Hepatic stellate cell (primary cell): ENCODE data around the gene AP3M1.
"Not testable (repeated sequence)": the region's sequence is repeated elsewhere in the genome, so short reads cannot be mapped to it uniquely, and the experiment has no call there.

ENCODE experiments used
- DNase-seq: peaks from one replicate; pipeline ENCODE4 v3.0.0; 2011; ENCODE audit warnings: low spot score

AP3M1 gene

DNA sequence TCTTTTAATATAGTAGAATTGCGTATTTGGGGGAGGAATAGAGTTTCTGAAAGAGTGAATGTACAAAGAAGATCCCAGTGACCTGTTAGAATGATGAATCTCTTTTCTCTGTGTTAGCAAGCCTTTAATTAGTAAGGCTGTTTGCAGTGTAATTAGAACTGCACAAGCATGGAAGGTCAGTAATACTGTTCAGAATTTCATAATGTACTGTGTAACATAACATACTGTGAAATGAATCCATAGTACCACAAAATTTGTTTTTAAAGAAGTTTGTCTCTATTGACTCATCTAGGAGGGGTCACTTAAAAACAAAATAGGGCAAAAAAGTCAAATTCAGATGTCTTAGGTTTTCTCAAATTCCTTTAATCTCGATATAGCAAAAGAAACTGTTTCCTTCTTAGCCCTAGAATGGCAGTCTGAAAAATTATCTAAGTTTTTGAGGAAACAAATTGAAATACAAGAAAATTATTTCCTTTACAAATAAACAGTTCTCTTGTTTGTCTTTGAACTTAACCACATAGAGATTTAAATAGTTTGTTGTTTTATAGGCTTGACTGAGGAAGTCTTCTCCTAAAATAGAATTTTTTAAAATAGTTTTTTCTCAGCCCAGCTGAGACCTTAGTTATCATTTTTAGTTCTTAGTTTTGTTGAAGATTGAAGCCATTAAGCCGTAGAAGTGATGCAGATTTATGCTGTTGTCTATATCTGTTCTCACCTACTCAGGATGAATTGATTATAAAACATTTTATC lies 12.9 kb upstream of the AP3M1 start:
- DNase-seq = no peak

DNA sequence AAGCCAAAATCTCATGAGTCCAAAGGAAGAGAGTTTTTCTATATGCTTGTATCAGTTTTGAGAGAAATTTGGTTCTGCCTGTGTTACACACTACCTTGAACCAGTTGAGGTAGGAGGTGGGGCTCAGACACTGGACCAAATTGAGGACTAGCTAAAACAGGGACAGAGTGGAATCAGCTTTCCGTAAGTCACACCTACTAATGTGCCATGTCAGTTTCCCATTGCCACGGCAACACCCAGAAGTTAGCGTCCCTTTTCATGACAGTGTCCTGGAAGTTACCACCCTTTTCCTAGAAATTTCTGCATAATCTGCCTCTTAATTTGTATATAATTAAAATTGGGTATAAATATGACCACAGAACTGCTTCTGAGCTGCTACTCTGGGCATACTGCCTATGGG lies 9.4 kb upstream of the AP3M1 start:
- no peak for DNase-seq

DNA sequence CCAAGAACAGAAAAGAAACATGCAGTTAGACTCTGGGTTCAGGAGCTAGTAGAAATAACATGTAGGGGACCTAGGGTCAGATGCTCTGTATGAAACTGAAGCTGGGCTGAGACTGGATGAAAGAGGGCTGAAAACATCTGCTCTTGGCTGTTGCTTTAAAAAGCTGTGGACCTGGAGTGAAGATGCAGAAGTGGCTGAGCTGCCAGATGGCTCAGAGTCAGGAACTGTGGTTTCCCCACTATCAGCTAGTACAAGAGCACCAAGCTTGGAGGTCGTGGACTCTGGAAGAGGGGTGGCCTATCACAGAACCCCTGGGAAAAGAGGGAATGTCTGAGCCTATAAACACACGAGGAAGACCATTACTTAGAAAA lies 6.3 kb upstream of the AP3M1 start:
- no peak for DNase-seq

DNA sequence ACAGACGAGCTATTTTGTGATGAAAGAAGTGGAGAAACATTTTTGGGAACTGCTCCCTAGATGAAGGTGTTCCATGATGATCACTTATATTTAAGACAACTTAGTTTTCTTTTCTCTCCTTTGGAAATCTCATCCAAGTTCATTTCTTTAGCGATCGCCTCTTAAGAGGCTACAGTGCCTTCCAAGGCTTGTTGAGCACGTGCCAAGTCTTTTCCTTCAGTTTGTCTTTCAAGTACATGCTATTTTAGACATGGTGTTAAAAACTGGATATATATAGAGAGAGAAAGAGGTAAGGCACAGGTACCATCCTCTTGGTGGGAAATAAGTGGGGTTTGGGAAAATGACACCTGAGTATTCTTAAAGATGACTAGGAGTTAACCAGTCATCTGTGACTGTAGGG lies 3.0 kb upstream of the AP3M1 start:
- no peak for DNase-seq

DNA sequence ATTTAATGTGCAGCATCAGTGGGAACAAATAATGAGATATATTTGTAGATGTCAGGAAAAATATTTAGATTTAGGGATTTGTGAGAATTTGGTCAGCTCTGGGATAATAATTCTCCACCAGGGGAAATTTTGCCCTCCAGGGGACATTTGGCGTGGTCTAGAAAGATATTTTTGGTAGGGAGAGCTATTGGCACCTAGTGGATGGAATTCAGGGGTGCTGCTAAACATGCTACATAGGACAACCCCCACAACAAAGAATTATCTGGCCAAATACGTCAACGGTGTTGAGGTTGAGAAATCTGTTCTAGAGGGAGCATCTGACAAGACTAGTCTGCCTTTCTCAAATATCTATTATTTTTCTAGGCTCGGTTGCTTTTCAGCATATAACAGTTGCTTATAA lies 2.5 kb upstream of the AP3M1 start:
- DNase-seq = peak; percentile 54

DNA sequence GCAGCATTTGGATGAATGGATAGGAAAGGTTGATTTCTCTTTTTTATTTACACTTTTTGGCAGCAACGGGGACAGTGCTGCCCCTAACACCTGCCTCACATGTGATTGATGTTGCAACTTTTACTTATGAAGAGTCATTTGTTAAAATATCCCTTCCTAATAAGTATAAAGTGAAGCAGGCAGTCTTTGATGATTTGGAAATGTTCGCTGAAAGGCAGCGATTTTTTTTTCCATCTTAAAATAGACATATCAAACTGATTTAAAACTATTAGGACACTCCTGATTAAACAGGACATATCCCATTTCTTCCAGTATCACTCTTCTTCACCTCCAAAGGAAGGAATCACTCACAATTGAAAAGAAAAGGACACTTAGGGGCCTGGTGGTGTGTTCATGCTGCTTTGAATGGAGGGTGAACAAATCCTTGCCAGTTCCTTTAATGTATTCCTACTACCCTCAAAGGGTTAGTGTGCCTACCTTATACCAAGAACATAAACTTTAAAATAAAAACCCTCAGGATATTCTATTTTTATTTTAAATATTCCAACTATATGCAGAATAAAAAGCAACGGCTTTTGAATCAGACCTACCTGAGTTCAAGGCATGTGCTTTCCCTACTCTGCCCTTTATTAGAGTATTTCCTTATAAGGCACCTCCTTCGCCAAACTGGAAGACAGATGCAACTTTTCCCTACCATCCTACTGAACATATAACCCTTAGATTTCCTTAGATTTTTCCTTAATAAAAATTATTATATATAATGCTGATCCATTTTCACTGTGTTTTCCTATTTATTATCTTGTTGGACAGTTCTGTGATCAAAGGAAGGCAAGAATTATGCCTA lies 1.5 kb upstream of the AP3M1 start:
- no peak for DNase-seq

DNA sequence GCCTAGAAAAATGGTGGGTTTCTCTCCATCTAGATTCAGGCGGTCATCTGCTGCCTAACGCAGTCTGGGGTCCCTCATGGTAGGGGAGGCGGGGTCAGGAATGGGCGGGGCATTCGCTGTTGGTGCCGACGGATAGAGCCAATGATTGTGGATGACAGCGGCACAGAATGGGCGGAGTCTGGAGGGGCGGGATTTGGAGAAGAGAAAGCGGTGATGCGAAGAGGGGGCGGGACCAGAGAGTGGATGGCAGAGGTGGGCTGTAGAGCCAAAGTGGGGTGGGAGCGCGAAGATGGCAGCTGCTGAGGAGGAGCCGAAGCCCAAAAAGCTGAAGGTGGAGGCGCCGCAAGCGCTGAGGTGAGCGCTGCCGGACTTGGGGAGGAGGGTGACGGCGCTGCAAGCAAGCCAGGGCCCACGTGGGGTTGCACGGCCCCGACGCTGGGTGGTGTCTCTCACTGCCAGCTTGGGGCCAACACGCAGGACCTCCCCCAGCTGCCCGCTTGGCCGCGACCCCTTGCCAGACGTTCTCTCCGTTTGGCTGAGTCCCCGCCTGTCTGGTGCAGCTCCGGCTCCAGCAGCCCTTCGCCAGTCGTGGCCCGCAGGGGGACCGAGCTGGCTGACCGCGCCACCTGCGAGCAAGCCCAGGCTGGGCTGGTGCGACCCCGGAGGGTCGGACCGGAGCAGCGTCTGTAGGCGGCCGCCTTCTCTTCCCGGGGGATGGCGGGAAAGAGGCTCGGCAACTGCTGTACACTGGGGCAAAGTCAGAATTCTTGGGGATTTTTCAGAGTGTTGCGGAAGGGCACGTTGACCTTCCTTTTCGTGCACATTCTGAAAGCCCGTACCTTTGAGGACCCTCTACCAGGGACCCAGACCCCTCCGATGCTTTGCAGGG lies 606 bp upstream of the AP3M1 start, which contains the start of gene ADK:
Gene ADK, plus strand, starts transcription at position 232 of the 889 bp plus-strand sequence. Its CDS starts 58 bp downstream, at position 290.
- DNase-seq = peak; percentile 98

DNA sequence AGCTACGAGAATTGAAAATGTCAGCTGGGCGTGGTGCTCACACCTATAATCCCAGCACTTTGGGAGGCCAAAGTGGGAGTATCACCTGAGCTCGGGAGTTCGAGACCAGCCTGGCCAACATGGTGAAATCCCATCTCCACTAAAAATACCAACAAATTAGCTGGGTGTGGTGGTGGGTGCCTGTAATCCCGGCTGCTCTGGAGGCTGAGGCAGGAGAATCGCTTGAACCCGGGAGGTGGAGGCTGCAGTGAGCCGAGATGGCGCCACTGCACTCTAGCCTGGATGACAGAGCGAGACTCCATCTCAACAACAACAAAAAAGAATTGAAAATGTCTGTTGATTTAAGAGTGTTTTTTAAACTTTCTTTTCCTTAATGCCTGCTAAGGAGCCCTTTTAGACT lies 3.6 kb downstream of the AP3M1 start:
- not testable (repeated sequence) for DNase-seq

DNA sequence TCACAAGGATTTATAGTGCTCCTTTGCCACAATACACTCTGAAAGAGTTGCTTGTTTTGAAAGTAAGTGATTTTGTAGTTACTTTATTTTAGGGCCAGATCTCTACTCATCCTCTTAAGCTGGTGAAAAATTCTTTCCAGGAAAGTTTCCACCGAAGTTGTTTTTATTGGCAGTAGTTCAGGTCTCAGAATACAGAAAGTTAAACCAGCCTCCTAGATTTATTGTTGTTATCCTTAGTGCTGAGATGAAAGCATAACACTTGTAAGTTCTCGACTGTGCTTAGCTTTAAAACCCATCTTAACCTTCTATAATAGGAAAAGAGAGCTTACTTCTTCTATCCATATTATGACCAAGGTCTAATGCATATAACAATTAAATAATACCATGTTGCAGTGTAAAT lies 5.5 kb downstream of the AP3M1 start:
- DNase-seq = peak; percentile 72

DNA sequence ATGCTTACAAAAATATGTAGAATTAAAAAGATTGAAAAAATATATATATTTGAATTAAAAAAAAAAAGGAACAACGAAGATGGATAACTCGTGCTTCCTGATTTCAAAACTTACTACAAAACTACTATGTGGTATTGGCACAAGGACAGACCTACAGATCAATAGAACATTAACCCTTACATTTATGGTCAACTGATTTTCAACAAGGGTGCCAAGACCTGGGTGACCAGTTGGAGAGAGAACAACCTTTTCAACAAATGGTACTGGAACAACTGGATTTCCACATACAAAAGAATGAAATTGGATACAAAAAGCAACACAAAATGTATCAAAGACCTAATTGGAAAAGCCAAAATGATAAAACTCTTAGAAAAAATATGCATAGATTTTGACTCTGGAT lies 10.1 kb downstream of the AP3M1 start:
- DNase-seq = no peak

GRCh38 chr10:74139981-74140380 lies 10.6 kb downstream of the AP3M1 start:
- DNase-seq = no peak

DNA sequence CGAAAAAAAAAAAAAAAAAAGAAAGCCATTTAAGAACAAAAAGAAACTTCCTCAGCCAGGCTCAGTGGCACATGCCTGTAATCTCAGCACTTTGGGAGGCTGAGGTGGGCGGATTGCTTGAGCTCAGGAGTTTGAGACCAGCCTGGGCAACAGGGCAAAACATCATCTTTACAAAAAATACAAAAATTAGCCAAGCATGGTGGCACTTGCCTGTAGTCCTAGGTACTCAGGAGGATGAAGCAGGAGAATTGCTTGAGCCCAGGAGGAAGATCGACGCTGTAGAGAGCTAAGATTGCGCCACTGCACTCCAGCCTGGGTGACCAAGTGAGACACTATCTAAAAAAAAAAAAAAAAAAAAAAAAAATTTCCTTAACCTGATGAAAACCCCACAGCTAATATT lies 12.0 kb downstream of the AP3M1 start:
- not testable (repeated sequence) for DNase-seq

DNA sequence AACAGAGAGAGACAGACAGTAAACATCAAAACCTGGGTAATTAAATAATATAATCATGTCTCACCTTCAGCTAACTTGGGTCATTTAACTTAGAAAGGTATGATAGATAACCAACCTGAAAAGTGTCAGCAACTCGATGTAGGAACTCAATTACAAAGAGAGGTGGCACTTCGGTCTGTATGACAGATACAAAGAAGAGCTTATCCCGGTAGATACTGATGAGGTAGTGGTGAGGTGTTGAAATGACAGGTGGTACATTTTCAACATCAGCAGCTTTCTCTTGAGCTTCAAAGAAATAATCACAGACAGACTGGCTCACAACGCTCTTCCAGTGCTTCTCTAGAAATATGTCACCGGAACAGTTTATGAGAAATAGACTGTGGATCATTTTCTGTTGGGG lies 12.6 kb downstream of the AP3M1 start:
- DNase-seq = no peak

- DNase-seq = no peak
Observed at GRCh38 chr10:74135452-74135851, 15.2 kb downstream of the AP3M1 start.

DNA sequence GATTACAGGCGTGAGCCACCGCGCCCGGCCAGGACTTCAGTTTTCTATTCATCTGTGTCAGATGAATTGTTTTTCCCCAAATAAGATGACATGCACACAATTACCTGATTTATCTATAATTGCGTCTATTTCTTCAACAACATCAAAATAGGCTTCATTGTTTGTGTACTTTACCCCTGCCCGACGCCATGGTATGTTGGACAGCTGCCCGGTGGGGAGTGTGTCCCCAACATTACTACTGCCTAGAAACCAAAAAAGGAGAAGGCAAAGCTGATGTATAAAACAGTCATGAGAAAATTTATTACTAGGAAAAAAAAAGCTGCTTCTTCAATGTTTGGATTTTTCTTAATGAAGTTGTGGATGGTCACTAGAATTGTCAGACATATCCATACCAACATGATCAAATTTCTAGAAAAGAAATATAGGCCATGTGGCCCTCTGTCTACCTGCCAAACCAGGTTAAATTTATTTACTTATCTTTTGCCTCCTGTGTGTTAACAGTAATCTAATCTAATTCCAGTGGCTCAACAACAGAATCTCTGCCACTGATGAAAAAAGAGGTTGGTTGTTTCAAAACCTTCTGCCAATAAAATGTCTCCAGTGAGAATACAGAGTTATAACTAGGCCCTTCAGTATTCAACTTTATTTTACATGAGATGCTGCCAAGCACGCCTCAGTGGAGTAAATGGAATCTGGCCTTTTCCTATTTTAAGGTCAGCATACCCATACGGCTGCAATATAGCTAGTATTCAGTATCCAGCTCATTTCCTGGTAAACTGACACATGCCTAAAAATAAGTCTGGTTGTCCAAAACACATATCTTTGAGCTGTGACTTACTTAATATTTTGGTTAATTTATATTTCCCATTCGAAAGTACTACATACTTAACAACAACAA lies 16.5 kb downstream of the AP3M1 start:
- DNase-seq = no peak

DNA sequence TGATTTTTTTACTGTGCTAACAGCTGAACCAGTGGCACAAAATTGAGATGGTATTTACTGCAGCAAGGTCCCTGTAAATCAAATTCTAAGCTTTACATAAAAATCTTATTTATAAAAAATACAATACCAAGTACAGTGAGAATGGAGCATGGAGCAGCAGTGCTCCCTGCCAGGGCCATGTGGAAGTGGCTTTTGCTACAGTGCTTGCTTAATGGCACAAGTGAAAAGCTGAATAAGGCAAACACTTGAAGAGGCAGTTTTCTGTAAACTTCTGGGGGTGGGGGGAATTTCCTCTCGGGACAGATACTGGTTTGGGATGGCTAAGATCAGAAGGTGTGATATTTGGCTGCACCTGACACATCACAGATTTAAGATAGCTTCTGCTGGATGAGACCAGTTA lies 27.5 kb downstream of the AP3M1 start:
- no peak for DNase-seq

DNA sequence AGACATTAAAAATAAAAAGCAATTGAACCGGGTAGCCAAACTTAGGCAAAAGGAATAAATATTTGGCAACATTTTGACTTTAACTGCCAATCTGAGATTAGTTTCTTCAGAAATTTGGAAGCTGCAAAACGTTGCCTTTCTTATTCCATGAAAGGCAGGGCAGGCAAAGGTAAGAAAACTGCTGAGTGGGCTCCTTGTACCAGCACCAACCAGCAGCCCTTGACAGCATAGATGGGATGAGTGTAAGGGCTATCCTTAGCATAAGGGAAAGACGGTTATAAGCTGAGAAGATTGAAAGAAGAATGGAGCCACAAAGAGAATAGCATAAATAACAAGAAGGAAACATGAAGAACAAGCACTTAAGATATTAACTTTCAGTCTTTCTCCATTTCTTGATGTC lies 28.6 kb downstream of the AP3M1 start:
- DNase-seq = no peak

DNA sequence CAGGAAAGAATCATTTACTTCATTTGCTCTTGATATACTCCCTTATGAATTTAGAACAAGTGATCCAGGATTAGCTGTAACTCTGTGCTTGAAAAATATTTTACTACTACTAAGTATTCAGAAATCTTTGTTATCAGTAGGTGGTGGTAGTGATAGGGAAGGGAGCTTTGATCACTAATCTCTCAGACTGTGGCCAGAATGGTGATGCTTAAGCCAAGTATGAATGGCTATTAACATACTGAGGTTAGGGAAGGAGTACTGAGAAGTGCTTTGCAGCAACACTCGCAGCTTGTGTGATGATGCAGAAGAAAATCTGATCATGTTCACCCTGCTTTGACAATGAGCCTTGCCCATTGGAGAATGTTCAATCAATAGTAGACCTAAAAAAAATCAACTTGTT lies 29.3 kb downstream of the AP3M1 start:
- DNase-seq = no peak

DNA sequence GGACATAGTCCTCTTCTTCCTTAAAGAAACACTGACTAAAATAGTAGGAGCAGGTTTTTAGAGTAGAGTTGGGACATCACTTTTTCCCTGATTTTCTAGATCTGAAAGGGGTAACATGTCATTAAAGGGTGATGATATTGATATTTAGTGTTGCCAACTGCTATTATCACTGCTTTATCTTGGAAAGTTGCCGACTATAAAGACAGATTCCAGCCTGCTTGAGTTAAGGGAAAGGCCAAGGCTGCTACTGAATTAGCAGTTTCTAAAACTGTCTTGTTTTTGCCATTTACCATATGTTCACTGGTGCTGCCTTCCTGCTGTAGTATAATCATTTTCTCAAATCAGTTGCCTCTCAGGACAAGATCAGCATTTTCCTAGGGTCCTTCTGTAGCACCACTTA lies 29.7 kb downstream of the AP3M1 start:
- DNase-seq = no peak

GRCh38 chr10:74118804-74119203 lies 31.8 kb downstream of the AP3M1 start:
- DNase-seq = no peak

DNA sequence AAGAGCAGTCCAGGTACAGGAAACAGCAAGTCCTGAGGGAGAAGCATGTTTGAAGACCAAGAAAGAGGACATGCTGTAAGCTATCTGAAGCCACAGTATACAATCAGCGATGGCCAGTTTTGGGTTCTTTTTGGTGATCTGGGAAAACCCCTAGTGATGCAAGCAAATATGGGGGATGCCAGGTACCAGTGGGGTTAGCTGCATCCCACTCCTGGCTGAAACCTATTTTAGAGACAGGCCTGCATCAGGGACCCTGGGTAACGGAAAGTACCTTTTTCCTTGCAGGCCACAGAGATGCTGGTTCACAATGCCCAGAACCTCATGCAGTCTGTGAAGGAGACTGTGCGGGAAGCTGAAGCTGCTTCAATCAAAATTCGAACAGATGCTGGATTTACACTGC lies 32.9 kb downstream of the AP3M1 start:
- DNase-seq = no peak
